DMS153 treated with DMSO at 0.1 percent for 48 hours (cell line): ENCODE data around the gene CFHR1.
"Not testable (repeated sequence)": the region's sequence is repeated elsewhere in the genome, so short reads cannot be mapped to it uniquely, and the experiment has no call there.

Experiments used
- DNase-seq: peaks from one replicate; lab custom pipeline; 2025; ENCODE audit not compliant: unreplicated experiment; lab: John Stamatoyannopoulos, UW

Gene CFHR1

DNA sequence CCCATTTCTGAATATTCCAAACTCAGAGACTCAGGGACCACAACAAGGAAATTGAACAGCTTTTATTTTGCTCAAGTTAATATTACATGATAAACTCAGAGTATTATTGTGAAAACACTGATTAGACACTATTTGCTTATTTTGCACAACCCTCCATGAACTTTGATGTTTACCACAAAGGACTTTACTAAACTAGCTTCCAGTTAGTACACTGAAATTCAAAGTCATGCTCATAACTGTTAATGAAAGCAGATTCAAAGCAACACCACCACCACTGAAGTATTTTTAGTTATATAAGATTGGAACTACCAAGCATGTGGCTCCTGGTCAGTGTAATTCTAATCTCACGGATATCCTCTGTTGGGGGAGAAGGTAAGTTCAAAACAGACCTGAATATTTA, at the start of gene CFHR1:
Gene CFHR1, plus strand, starts transcription at position 201 of the 400 bp plus-strand sequence. Its CDS starts 114 bp downstream, at position 315.
- not testable (repeated sequence) for DNase-seq

GRCh38 chr1:196769823-196770222, 49.7 kb upstream of the CFHR1 start:
- not testable (repeated sequence) for DNase-seq

DNA sequence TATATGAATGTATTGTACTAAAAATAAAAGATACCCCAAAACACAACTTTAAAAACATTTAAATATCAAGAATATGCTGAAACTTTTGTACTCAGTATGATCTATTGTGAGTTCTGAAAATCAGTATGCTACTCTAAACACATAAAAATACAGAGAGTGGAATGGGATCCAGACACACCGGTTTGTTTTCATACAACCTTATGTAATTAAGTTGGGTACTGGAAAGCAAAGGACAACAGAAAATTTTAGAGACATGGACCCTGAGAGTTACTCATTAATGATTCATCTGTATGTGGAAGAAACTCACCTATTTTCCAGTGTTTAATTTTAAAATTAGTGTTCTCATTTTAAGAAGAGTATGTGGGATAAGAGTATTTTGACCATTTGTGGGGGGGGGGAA, 45.8 kb upstream of the CFHR1 start:
- no peak for DNase-seq

GRCh38 chr1:196774175-196774574, 45.4 kb upstream of the CFHR1 start:
- no peak for DNase-seq

- no peak for DNase-seq
Measured at GRCh38 chr1:196774603-196775002, 44.9 kb upstream of the CFHR1 start, which contains the start of gene CFHR3. CFHR3 (plus strand) TSS chr1:196774840; CDS start chr1:196774887, 47 bp downstream.

DNA sequence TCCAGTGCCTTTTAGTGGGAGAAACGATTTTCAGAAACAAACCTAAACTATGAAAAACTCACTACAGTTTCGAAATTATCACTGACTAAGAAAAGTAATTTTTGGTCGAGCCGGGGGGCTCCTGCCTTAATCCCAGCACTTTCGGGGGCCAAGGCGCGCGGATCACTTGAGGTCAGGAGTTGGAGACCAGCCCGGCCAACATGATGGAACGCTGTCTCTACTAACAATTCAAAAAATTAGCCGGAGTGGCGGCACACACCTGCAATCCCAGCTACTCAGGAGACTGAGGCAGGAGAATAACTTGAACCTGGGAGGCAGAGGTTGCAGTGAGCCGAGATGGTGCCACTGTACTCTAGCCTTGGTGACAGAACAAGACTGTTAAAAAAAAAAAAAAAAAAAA, 41.9 kb upstream of the CFHR1 start:
- no peak for DNase-seq

- DNase-seq, result no peak
Measured at GRCh38 chr1:196779093-196779492, 40.4 kb upstream of the CFHR1 start.

GRCh38 chr1:196791252-196791651, 28.3 kb upstream of the CFHR1 start:
- not testable (repeated sequence) for DNase-seq

GRCh38 chr1:196794103-196794502, 25.4 kb upstream of the CFHR1 start:
- DNase-seq, result not testable (repeated sequence)

- DNase-seq, result no peak
Measured at GRCh38 chr1:196797891-196798290, 21.6 kb upstream of the CFHR1 start.

- DNase-seq, result not testable (repeated sequence)
Measured at GRCh38 chr1:196801920-196802319, 17.6 kb upstream of the CFHR1 start.

- no peak for DNase-seq
Measured at GRCh38 chr1:196808529-196809235, 10.8 kb upstream of the CFHR1 start.

DNA sequence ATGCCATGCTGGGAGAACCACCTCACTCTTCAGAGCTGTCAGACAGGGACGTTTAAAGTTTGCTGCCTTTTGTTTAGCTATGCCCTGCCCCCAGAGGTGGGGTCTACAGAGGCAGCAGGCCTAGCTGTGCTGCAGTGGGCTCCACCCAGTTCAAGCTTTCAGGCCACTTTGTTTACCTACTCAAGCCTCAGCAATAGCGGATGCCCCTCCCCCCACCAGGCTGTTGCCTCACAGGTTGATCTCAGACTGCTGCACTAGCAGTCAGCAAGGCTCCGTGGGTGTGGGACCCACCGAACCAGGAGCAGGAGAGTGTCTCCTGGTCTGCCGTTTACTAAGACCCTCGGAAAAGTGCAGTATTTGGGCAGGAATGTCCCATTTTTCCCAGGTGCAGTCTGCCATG, 2.1 kb upstream of the CFHR1 start:
- DNase-seq, result peak; percentile 31

DNA sequence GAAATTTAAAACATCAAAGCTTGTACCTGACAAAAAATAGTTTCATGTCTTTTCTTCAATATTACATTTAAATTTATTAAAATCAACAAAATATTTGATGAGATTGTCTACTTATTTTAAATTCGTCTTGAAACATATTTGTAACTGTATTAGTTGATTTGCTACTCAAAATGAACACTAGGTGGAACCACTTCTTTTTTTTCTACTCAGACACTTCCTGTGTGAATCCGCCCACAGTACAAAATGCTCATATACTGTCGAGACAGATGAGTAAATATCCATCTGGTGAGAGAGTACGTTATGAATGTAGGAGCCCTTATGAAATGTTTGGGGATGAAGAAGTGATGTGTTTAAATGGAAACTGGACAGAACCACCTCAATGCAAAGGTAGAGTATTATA, 8.3 kb downstream of the CFHR1 start:
- peak; percentile 12 for DNase-seq

DNA sequence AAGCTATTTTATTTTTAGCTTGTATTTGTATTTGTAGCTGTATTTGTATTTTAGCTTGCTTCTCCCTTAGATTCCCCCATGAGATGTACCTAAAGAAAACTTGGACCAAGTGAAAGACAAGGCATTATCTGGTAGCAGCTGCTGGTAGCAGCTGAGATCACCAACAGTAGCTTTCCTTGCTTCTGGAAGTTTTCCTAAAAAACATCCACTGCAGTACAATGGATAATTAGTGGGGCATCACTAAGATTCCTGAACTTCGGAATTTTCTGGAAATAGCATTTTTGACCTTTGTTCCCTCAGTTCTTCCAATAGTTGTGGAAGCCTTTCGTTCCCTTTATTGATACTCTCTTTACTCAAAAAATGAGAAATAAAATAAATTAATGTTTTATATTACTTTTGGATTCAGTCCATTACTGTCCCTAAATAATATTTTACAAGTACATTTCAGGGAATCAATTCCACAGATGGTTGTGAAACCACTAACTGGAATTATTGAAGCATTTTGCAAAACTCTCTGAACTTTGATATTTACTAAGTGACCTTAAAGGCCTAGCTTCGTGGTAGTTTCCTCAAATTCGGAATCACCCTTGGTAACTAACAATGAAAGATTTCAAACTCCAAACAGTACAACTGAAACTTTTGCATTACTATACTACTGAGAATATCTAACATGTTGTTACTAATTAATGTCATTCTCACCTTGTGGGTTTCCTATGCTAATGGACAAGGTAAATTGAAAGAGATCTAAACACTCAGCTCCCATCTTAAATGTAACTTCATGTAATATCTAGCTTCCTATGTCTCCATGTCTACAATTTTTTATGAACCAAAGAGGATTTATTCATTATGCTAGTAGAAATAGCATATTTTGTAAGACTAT, 30.3 kb downstream of the CFHR1 start:
- DNase-seq, result not testable (repeated sequence)

- DNase-seq, result no peak
Measured at GRCh38 chr1:196856053-196856452, 36.5 kb downstream of the CFHR1 start.

DNA sequence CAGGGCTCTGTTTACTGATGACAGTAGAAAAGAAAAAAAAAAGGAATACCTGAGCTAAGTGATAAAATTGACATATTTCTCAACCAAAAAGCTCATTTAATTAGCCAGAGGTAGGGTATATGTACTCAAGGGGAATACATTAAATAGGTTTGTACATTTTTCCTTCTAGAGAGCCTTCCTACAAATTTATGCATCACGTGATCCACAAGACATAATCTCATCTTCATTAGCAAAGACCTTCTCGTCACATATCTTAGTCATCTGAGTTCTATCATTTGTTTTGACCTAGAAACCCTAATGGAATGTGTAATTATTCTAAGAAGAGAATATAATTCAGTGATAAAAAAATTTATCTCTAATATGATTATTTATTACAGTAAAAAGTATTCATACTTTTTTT, 37.7 kb downstream of the CFHR1 start:
- no peak for DNase-seq

DNA sequence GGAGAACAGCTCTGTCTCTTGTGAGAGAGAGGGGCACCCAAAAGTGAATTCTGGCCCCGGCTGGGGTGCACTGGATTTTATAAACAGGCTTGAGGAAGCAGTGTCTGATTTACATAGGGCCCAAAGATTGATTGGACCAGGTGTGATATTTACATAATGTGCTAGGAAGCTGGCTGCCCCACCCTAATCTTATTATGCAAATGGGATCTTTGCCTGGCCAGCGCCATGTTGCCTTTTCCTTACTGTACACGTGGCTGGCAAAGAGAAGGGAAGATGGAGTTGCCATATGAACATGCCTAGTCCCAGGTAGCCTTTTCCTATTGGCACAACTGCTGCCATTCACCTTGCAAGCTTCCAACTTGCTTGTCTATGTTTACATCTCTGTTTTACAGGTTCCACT, 39.3 kb downstream of the CFHR1 start:
- DNase-seq, result no peak

DNA sequence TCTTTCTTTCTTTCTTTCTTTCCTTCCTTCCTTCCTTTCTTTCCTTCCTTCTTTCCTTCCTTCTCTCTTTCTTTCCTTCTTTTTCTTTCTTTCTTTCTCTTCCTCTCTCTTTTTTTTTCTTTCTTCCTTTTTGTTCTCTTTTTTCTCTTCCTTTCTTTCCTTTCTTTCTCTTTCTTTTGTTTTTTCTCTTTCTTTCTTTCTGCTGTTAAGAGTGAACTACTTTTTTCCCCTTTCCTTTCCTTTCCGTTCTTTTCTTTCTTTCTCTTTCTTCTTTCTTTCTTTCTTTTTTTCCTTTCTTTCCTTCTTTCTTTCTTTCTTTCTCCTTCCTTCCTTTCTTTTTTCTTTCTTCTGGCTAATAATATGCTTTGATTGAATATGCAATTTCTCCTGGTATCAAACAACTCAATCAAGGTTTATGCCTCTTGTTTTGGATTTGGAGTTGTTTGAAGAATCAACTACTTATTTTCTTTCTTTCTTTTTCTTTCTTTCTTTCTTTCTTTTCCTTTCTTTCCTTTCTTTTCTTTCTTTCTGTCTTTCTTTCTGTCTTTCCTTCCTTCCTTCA, 40.9 kb downstream of the CFHR1 start:
- DNase-seq, result no peak

GRCh38 chr1:196861429-196861828, 41.9 kb downstream of the CFHR1 start:
- no peak for DNase-seq

DNA sequence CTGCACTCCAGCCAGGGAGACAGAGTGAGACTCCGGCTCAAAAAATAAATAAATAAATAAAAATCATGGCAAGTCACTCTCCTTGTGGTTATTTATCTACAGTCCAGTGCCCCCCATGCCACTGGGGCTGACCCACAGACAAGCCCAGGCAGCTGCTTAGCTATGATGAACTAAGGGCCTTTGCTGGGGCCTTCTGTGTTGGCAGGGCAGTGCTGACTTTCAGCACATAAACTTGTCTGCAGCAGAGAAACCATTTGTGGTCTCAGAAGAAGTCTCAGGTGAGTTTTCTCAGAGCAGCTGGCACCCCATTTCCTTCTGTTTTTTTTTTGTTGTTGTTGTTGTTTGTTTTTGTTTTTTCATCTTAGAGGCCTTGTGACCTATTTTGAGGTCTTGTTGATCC, 47.4 kb downstream of the CFHR1 start:
- no peak for DNase-seq

DNA sequence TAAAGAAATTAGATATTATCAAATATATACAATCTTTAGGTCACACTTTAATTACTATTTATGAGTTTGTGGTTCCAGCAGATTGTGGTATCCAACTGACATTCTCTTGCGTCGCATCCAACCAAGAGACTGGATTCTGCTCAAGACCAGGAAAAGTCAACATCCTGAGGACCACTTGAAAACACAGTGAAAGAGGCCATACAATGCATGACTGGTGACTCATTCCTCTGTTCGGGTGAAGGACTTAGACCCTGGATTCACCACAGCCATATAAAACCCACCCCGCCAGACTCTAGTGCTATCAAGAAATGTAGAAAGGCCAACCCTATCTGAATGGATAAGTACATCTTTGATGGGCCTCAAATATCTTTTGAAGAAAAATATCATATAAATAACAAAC, 53.9 kb downstream of the CFHR1 start:
- peak; percentile 26 for DNase-seq
